Measurements from ENCODE around the gene UBR3.

The UBR3 gene

DNA sequence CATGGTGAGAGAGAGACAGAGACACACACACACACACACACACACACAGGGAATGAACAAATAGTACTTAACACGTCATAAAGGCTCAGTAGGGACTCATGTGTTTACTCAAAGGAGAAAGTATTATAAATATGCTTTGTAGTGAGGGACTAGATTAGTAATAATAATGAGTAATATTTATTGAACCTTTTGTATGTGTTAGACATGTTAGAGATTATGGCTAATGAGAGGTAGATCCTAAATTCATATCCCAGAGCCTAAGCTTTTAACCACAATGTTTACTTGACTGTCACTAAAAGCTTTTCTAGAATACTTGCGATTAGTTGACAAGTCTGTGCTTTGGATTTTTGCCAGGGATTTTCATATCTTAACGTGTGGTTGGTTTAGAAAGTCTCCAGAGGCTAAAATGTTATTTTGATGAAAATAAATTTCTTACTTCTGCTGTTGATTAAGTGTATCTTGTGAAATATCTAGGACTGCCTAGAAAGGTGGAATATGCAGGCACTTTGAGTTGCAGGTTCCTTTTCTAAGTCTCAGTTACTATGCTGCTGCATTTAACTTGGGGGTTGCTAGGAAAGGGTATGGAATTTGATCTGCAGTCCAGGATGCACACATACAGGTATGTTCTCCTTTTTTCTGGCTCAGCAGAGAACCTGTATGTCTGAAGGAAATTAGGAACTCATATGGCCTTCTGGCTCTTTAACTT, 64.5 kb downstream of the UBR3 start (continued):
- TF ChIP-seq ZNF571 (tag by site-specific recombination; IDR thresholded peaks at IDR 0.05): no peak
- TF ChIP-seq ZFHX2 (tag by site-specific recombination; conservative IDR thresholded peaks at IDR 0.05): no peak
- TF ChIP-seq KLF17 (tag by site-specific recombination; IDR thresholded peaks at IDR 0.05): no peak
- TF ChIP-seq ZNF2 (tag by site-specific recombination; IDR thresholded peaks at IDR 0.05): no peak
- TF ChIP-seq ZNF175 (tag by site-specific recombination; IDR thresholded peaks at IDR 0.05): no peak
- no peak for TF ChIP-seq ZNF501 (tag by site-specific recombination; IDR thresholded peaks at IDR 0.05)
- TF ChIP-seq ZNF561 (tag by site-specific recombination; IDR thresholded peaks at IDR 0.05; ENCODE audit: borderline replicate concordance): no peak
- TF ChIP-seq OSR2 (tag by site-specific recombination; IDR thresholded peaks at IDR 0.05): no peak
- TF ChIP-seq ZNF155 (tag by site-specific recombination; IDR thresholded peaks at IDR 0.05): no peak
- TF ChIP-seq ZNF324 (tag by site-specific recombination; IDR thresholded peaks at IDR 0.05): no peak
- no peak for TF ChIP-seq SP2 (tag by site-specific recombination; IDR thresholded peaks at IDR 0.05)
- TF ChIP-seq ZNF670 (tag by site-specific recombination; IDR thresholded peaks at IDR 0.05; ENCODE audit: low read depth): no peak
- TF ChIP-seq ZBTB7A (tag by site-specific recombination; IDR thresholded peaks at IDR 0.05; ENCODE audit: low read depth): no peak
- no peak for TF ChIP-seq EGR2 (tag by site-specific recombination; IDR thresholded peaks at IDR 0.05; ENCODE audit: low read depth)
- no peak for TF ChIP-seq ZNF138 (tag by site-specific recombination; IDR thresholded peaks at IDR 0.05; ENCODE audit: borderline replicate concordance)
- peak; percentile 30 for TF ChIP-seq BCL6B (tag by site-specific recombination; IDR thresholded peaks at IDR 0.05)
- TF ChIP-seq, protein P1, sequence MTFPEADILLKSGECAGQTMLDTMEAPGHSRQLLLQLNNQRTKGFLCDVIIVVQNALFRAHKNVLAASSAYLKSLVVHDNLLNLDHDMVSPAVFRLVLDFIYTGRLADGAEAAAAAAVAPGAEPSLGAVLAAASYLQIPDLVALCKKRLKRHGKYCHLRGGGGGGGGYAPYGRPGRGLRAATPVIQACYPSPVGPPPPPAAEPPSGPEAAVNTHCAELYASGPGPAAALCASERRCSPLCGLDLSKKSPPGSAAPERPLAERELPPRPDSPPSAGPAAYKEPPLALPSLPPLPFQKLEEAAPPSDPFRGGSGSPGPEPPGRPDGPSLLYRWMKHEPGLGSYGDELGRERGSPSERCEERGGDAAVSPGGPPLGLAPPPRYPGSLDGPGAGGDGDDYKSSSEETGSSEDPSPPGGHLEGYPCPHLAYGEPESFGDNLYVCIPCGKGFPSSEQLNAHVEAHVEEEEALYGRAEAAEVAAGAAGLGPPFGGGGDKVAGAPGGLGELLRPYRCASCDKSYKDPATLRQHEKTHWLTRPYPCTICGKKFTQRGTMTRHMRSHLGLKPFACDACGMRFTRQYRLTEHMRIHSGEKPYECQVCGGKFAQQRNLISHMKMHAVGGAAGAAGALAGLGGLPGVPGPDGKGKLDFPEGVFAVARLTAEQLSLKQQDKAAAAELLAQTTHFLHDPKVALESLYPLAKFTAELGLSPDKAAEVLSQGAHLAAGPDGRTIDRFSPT (tag by site-specific recombination; IDR thresholded peaks at IDR 0.05): no peak
- TF ChIP-seq, protein P2, sequence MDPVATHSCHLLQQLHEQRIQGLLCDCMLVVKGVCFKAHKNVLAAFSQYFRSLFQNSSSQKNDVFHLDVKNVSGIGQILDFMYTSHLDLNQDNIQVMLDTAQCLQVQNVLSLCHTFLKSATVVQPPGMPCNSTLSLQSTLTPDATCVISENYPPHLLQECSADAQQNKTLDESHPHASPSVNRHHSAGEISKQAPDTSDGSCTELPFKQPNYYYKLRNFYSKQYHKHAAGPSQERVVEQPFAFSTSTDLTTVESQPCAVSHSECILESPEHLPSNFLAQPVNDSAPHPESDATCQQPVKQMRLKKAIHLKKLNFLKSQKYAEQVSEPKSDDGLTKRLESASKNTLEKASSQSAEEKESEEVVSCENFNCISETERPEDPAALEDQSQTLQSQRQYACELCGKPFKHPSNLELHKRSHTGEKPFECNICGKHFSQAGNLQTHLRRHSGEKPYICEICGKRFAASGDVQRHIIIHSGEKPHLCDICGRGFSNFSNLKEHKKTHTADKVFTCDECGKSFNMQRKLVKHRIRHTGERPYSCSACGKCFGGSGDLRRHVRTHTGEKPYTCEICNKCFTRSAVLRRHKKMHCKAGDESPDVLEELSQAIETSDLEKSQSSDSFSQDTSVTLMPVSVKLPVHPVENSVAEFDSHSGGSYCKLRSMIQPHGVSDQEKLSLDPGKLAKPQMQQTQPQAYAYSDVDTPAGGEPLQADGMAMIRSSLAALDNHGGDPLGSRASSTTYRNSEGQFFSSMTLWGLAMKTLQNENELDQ (tag by site-specific recombination; IDR thresholded peaks at IDR 0.05; ENCODE audit: low read depth): no peak
- TF ChIP-seq, protein P3, sequence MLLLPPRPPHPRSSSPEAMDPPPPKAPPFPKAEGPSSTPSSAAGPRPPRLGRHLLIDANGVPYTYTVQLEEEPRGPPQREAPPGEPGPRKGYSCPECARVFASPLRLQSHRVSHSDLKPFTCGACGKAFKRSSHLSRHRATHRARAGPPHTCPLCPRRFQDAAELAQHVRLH (tag by site-specific recombination; IDR thresholded peaks at IDR 0.05): no peak
- no peak for TF ChIP-seq ZNF239 (tag by site-specific recombination; IDR thresholded peaks at IDR 0.05)
- no peak for TF ChIP-seq ZNF292 (tag by site-specific recombination; IDR thresholded peaks at IDR 0.05; ENCODE audit: borderline replicate concordance, low read depth)
- no peak for TF ChIP-seq ZNF24 (tag by site-specific recombination; IDR thresholded peaks at IDR 0.05)
- TF ChIP-seq PRDM6 (tag by site-specific recombination; IDR thresholded peaks at IDR 0.05): peak; percentile 28; the same call in 1 of the 2 replicates
- TF ChIP-seq, protein P4, sequence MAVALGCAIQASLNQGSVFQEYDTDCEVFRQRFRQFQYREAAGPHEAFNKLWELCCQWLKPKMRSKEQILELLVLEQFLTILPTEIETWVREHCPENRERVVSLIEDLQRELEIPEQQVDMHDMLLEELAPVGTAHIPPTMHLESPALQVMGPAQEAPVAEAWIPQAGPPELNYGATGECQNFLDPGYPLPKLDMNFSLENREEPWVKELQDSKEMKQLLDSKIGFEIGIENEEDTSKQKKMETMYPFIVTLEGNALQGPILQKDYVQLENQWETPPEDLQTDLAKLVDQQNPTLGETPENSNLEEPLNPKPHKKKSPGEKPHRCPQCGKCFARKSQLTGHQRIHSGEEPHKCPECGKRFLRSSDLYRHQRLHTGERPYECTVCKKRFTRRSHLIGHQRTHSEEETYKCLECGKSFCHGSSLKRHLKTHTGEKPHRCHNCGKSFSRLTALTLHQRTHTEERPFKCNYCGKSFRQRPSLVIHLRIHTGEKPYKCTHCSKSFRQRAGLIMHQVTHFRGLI (tag by site-specific recombination; IDR thresholded peaks at IDR 0.05): no peak
- TF ChIP-seq GLI2 (tag by site-specific recombination; IDR thresholded peaks at IDR 0.05; ENCODE audit: borderline replicate concordance, low read depth): no peak
- TF ChIP-seq ZNF548 (tag by site-specific recombination; IDR thresholded peaks at IDR 0.05): no peak
- peak; percentile 48 for TF ChIP-seq ZNF585B (tag by site-specific recombination; IDR thresholded peaks at IDR 0.05)
- TF ChIP-seq ZNF596 (tag by site-specific recombination; IDR thresholded peaks at IDR 0.05): no peak
- TF ChIP-seq ZNF350 (tag by site-specific recombination; IDR thresholded peaks at IDR 0.05): no peak
- no peak for TF ChIP-seq ZNF146 (tag by site-specific recombination; IDR thresholded peaks at IDR 0.05)
